DND-41 (cell line): ENCODE measurements around the gene OR7G2.

Experiments used
- EZH2 ChIP-seq: IDR thresholded peaks from 3 replicates; pipeline ENCODE4 v1.6.1; 2012; ENCODE audit warnings: borderline replicate concordance, low read depth, mild to moderate bottlenecking, moderate library complexity, low read length, inconsistent platforms; ENCODE audit not compliant: severe bottlenecking
- TF ChIP-seq, protein P1 (sequence below): IDR thresholded peaks from 2 replicates; pipeline ENCODE4 v1.5.1; 2012; ENCODE audit warnings: borderline replicate concordance, low read length, moderate library complexity, mild to moderate bottlenecking; ENCODE audit not compliant: poor library complexity, severe bottlenecking; ENCODE audit errors: extremely low read depth

DNA sequence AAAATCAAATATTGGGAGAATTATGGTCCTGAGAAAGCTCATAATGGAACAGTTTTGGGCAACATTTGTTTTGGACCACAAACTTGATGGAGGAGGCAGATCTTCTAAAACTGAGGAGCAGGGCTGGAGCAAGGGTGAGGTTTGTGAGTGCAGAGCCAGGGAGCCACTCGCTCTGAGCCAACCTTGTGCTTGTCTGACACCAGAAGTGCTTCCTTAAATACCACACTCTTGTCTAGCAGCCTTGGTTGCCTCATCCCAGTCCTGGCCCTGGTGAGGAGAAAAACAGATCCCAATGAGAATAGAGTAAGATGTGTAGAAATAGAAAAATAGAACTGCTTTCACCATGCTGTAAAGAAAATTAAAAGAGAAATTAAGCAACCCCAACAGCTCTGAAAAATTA lies 39.6 kb upstream of the OR7G2 start:
- TF ChIP-seq EZH2, result no peak
- TF ChIP-seq, protein P1, sequence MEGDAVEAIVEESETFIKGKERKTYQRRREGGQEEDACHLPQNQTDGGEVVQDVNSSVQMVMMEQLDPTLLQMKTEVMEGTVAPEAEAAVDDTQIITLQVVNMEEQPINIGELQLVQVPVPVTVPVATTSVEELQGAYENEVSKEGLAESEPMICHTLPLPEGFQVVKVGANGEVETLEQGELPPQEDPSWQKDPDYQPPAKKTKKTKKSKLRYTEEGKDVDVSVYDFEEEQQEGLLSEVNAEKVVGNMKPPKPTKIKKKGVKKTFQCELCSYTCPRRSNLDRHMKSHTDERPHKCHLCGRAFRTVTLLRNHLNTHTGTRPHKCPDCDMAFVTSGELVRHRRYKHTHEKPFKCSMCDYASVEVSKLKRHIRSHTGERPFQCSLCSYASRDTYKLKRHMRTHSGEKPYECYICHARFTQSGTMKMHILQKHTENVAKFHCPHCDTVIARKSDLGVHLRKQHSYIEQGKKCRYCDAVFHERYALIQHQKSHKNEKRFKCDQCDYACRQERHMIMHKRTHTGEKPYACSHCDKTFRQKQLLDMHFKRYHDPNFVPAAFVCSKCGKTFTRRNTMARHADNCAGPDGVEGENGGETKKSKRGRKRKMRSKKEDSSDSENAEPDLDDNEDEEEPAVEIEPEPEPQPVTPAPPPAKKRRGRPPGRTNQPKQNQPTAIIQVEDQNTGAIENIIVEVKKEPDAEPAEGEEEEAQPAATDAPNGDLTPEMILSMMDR, result no peak
